HPDE6-E6E7 (cell line): Measurements from ENCODE around the gene VPS13D.
"Not testable (repeated sequence)": the region's sequence is repeated elsewhere in the genome, so short reads cannot be mapped to it uniquely, and the experiment has no call there.

Source experiments
- DNase-seq: peaks from one replicate; pipeline ENCODE4 v3.0.0; 2011; ENCODE audit warnings: missing footprints; ENCODE audit errors: extremely low spot score

VPS13D gene

GRCh38 chr1:12369258-12369657 is 139.4 kb downstream of the VPS13D start:
- DNase-seq: no peak

DNA sequence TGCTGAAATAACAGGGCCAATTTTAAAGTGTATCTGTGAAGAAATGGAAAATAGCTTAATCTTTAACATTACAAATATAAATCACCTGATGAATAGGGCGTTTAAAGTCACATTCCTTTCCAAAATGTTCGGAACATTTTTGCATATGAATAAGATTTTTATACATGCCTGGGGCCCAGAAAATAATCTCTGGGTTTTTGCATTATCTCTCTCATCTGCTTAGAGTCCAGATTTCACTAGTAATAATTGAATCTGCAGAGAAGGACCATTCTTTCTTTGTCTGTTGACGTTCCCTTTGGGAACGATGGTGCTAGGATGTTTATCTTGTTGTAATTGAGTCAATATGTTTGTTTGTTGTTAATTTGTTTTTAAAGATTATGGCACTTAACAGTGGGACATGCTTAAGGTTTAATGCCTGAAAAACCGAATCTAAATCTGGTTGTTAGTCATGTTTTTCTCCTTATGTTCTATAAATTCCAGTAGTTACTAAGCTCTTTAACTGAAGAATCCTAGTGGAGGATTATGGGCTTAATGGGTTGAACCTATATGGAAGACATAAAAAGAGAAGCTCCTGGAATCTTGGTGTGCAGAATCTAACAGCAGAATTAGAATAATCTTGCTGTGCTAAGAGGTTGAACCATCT is 140.6 kb downstream of the VPS13D start:
- no peak for DNase-seq

- DNase-seq: no peak
These were observed 141.2 kb downstream of the VPS13D start for GRCh38 chr1:12371053-12371452.

DNA sequence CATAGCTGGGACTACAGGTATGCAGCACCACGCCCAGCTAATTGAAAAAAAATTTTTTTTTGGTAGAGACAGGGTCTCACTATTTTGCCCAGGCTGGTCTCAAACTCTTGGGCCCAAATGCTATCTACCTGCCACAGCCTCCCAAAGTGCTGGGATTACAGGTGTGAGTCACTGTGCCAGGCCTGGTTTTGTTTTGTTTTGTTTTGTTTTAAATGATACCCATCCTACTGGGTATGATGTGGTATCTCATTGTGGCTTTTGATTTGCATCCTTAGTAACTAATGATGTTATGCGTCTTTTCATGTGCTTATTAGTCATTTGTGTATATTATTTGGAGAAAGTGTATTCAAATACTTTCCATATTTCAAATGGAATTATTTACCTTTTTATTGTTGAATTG is 142.3 kb downstream of the VPS13D start:
- no peak for DNase-seq

- no peak for DNase-seq
These were observed 142.9 kb downstream of the VPS13D start for GRCh38 chr1:12372761-12373160.

GRCh38 chr1:12375133-12375829 is 145.5 kb downstream of the VPS13D start:
- DNase-seq: no peak

- DNase-seq: no peak
These were observed 146.6 kb downstream of the VPS13D start for GRCh38 chr1:12376236-12377045.

GRCh38 chr1:12380326-12381249 is 150.8 kb downstream of the VPS13D start:
- no peak for DNase-seq

- DNase-seq: no peak
These were observed 153.2 kb downstream of the VPS13D start for GRCh38 chr1:12383001-12383400.

GRCh38 chr1:12383786-12384185 is 154.0 kb downstream of the VPS13D start:
- DNase-seq: no peak

- no peak for DNase-seq
These were observed 155.1 kb downstream of the VPS13D start for GRCh38 chr1:12384836-12385456.

DNA sequence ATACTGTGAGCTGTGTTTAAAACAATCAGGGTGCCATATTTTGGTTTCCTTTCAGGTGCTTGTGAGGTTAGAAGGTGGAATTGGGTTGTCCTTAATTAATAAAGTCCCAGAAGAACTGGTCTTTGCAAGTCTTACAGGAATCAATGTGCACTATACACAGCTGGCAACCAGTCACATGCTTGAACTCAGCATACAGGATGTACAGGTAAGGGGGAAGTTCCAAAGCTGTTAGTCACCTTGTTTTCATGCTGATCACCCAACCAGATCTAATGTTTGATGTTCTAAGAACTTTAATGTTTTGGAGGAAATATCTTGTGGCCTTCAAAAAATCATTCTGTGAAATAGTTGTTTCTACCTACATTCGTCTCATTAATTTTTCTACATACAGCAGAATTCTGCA is 156.3 kb downstream of the VPS13D start:
- DNase-seq: peak; percentile 49

DNA sequence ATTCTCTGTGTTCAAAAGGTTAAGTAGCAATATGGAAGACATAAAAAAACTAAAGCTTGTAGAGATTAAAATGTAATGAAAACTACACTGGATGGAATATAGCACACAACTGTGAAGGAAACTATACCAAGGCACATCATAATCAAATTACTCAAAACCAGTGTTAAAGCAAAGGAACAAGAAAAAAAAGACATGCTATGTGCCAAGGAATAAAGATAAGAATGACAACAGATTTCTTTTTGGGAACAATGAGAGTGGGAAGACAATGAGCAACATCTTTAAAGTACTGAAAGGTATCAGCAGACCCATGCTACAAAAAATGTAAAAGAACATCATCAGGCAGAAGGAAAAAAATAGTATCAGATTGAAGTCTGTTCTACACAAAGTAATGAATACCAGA is 157.8 kb downstream of the VPS13D start:
- no peak for DNase-seq

DNA sequence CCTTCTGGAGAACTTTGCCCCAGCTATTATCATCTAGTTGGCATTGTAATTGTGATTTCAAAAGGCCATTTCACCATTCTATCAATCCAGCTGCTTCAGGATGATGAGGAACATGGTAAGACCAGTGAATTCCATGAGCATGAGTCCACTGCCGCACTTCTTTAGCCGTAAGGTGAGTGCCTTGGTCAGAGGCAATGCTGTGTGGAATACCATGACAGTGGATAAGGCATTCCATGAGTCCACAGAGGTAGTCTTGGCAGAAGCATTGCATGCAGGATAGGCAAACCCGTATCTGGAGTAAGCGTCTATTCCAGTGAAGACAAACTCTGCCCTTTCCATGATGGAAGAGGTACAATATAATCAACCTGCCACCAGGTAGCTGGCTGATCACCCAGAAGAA is 160.5 kb downstream of the VPS13D start:
- DNase-seq: not testable (repeated sequence)

- no peak for DNase-seq
These were observed 167.9 kb downstream of the VPS13D start for GRCh38 chr1:12397462-12398450.

DNA sequence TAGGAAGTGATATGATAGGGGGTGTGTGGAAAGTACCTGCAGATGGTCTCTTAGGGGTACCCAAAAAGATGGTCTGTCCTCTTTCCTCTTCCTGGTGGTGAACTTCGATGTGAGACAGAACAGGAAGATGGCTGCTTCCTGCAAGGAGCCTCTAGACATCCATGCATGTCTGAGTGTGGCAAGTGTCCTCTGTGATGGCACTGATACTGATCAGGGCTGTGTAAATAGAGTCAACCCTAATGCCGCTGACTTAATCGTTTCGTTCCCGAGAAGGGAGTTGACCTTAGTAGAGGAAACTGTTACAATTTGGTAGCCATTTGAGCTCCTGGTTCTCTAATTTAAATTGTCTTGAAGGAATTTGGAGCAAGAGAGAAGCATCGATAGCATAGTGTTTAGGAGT is 168.6 kb downstream of the VPS13D start:
- DNase-seq: no peak

- no peak for DNase-seq
These were observed 170.3 kb downstream of the VPS13D start for GRCh38 chr1:12400027-12400693.

- no peak for DNase-seq
These were observed 172.4 kb downstream of the VPS13D start for GRCh38 chr1:12402159-12402673.

- no peak for DNase-seq
These were observed 173.0 kb downstream of the VPS13D start for GRCh38 chr1:12402842-12403241.
